WTC11 (cell line): ENCODE results near the gene PRKCE. TPM values are rescaled to one million over a fixed set of nuclear protein-coding genes. Genes with fewer than 3 reads are reported as not detected.

Experiments used
- ATAC-seq: fragments of 200-7000 bp; cut with Tn5 transposase; 2 replicates; pipeline ENCODE4 v1.10.0; 2021; ENCODE audit warnings: mild to moderate bottlenecking, moderate library complexity
- CTCF ChIA-PET: fragments of 300-600 bp; sonication (Branson Sonifier 250); formaldehyde crosslinking; loops from one replicate; lab custom pipeline; 2021; ENCODE audit warnings: antibody characterized with exemption; lab: Charles Lee
- POLR2A ChIA-PET: fragments of 350-600 bp; sonication (Branson Sonifier 250); formaldehyde crosslinking; loops from one replicate; lab custom pipeline; 2021; ENCODE audit warnings: antibody characterized with exemption; lab: Charles Lee
- DNase-seq: peaks from one replicate; pipeline ENCODE4 v3.0.0; 2021; ENCODE audit warnings: low spot score
- H3K27ac Mint-ChIP-seq: 2 replicates; pipeline ENCODE4 v1.8.0; 2021; ENCODE audit warnings: mixed read lengths
- H3K27me3 Mint-ChIP-seq: 2 replicates; pipeline ENCODE4 v1.8.0; 2021; ENCODE audit warnings: low read depth, mild to moderate bottlenecking, moderate library complexity, mixed read lengths
- H3K36me3 Mint-ChIP-seq: 2 replicates; pipeline ENCODE4 v1.8.0; 2021; ENCODE audit warnings: mixed read lengths
- H3K4me1 Mint-ChIP-seq: 2 replicates; pipeline ENCODE4 v1.8.0; 2022; ENCODE audit warnings: mixed read lengths
- H3K4me3 Mint-ChIP-seq: 2 replicates; pipeline ENCODE4 v1.8.0; 2021; ENCODE audit warnings: mild to moderate bottlenecking, moderate library complexity, mixed read lengths
- H3K9me3 Mint-ChIP-seq: 2 replicates; pipeline ENCODE4 v1.8.0; 2021; ENCODE audit warnings: mixed read lengths
- AR ChIP-seq: fragments of 250-450 bp; sonication (Bioruptor Pico); IDR thresholded peaks from 2 replicates; pipeline ENCODE4 v1.9.0; 2021; ENCODE audit warnings: mild to moderate bottlenecking
- ARID4B ChIP-seq: sonication (generic); formaldehyde crosslinking; IDR thresholded peaks from 2 replicates; pipeline ENCODE4 v1.8.0; 2023; ENCODE audit warnings: missing genetic modification reagents, mild to moderate bottlenecking, borderline replicate concordance
- CDX4 ChIP-seq: fragments of 250-450 bp; sonication (Bioruptor Pico); IDR thresholded peaks from 2 replicates; pipeline ENCODE4 v1.9.0; 2021; ENCODE audit warnings: moderate library complexity, mild to moderate bottlenecking, inconsistent platforms, borderline replicate concordance
- CREB1 ChIP-seq: sonication (generic); formaldehyde crosslinking; IDR thresholded peaks from 2 replicates; pipeline ENCODE4 v1.8.0; 2023; ENCODE audit warnings: mild to moderate bottlenecking, missing genetic modification reagents
- CREM ChIP-seq: sonication (generic); formaldehyde crosslinking; IDR thresholded peaks from 2 replicates; pipeline ENCODE4 v1.8.1; 2022; ENCODE audit warnings: mild to moderate bottlenecking, missing genetic modification reagents, moderate library complexity
- E2F1 ChIP-seq: sonication (generic); formaldehyde crosslinking; IDR thresholded peaks from 2 replicates; pipeline ENCODE4 v1.8.0; 2022; ENCODE audit warnings: mild to moderate bottlenecking, missing genetic modification reagents
- E2F5 ChIP-seq: sonication (generic); formaldehyde crosslinking; IDR thresholded peaks from 2 replicates; pipeline ENCODE4 v1.8.1; 2022; ENCODE audit warnings: mild to moderate bottlenecking, moderate library complexity, missing genetic modification reagents
- ETV6 ChIP-seq: sonication (generic); formaldehyde crosslinking; IDR thresholded peaks from 2 replicates; pipeline ENCODE4 v1.8.1; 2022; ENCODE audit warnings: mild to moderate bottlenecking, missing genetic modification reagents
- JAZF1 ChIP-seq: fragments of 250-450 bp; sonication (Bioruptor Pico); IDR thresholded peaks from 2 replicates; pipeline ENCODE4 v1.9.0; 2021; ENCODE audit warnings: moderate library complexity, mild to moderate bottlenecking, inconsistent platforms
- MAX ChIP-seq: sonication (generic); formaldehyde crosslinking; IDR thresholded peaks from 2 replicates; pipeline ENCODE4 v1.8.0; 2022; ENCODE audit warnings: mild to moderate bottlenecking, missing genetic modification reagents
- PRRX2 ChIP-seq: fragments of 250-450 bp; sonication (Bioruptor Pico); IDR thresholded peaks from 2 replicates; pipeline ENCODE4 v1.8.0; 2021; ENCODE audit warnings: mild to moderate bottlenecking
- TEAD1 ChIP-seq: sonication (generic); formaldehyde crosslinking; IDR thresholded peaks from 2 replicates; pipeline ENCODE4 v1.8.0; 2022; ENCODE audit warnings: mild to moderate bottlenecking, missing genetic modification reagents
- TP53 ChIP-seq: sonication (generic); formaldehyde crosslinking; IDR thresholded peaks from 2 replicates; pipeline ENCODE4 v1.8.1; 2023; ENCODE audit warnings: mild to moderate bottlenecking, missing genetic modification reagents
- ZNF219 ChIP-seq: sonication (generic); formaldehyde crosslinking; IDR thresholded peaks from 2 replicates; pipeline ENCODE4 v1.8.0; 2023; ENCODE audit warnings: missing genetic modification reagents, mild to moderate bottlenecking, borderline replicate concordance
- ZNF232 ChIP-seq: sonication (generic); formaldehyde crosslinking; IDR thresholded peaks from 2 replicates; pipeline ENCODE4 v1.8.0; 2022; ENCODE audit warnings: mild to moderate bottlenecking, missing genetic modification reagents
- ZNF425 ChIP-seq: fragments of 250-450 bp; sonication (Bioruptor Pico); conservative IDR thresholded peaks from 2 replicates; pipeline ENCODE4 v1.9.0; 2021; ENCODE audit warnings: mild to moderate bottlenecking
- total RNA-seq: library from RNA; stranded (reverse); gene quantifications from 3 replicates; pipeline ENCODE4 v1.2.3, GENCODE V29; 2021

The PRKCE gene
- total RNA-seq, 1 experiment from 2014 or later, result 5.8 TPM

- no peak for TF ChIP-seq TEAD1 (CRISPR knock-in tag)
- TF ChIP-seq CDX4 (CRISPR knock-in tag), result no peak
- TF ChIP-seq ZNF232 (CRISPR knock-in tag), result no peak
Observed at GRCh38 chr2:45965871-45966498, 314.5 kb downstream of the PRKCE start (continued).

- Mint-ChIP-seq H3K4me3 (no peak overlapping the region), H3K27me3 (peaks cover 4% of the 10 kb centered on the region; the same call in 1 of the 2 replicates), H3K4me1 (peaks cover 15% of the 10 kb centered on the region), H3K9me3 (no peaks in the 10 kb centered on the region), H3K36me3 (no peaks in the 10 kb centered on the region), H3K27ac (no peak overlapping the region)
- ChIA-PET POLR2A (interaction anchor here (0.6 kb wide), 1 partner anchor 20 kb away, joined by 5 read pairs; no protein-coding TSS in a partner anchor), CTCF (no interaction called here)
- no peak for DNase-seq
- TF ChIP-seq E2F5 (no peak), MAX (CRISPR knock-in tag) (no peak), CREB1 (no peak), AR (no peak), CDX4 (CRISPR knock-in tag) (no peak), TP53 (no peak), ETV6 (no peak), ZNF219 (CRISPR knock-in tag) (no peak), JAZF1 (CRISPR knock-in tag) (no peak), E2F1 (CRISPR knock-in tag) (no peak), PRRX2 (CRISPR knock-in tag) (no peak), ZNF425 (CRISPR knock-in tag) (no peak), ARID4B (no peak), CREM (no peak)
- ATAC-seq, result no peak
Observed at GRCh38 chr2:45968946-45969584, 317.6 kb downstream of the PRKCE start.
